Peyer's patch (tissue), 4 donors: ENCODE results near the gene UMOD.

ENCODE experiments used
- POLR2A ChIP-seq, 2 donors: fragments of 450-650 bp; IDR thresholded peaks; one replicate each; pipeline ENCODE4 v1.5.1; 2017; ENCODE audit warnings: antibody characterized with exemption in 2 of 2, mild to moderate bottlenecking in 2 of 2, moderate library complexity in 2 of 2
- TF ChIP-seq, protein P1 (sequence below), 6 experiments: fragments of 450-650 bp in 4 of 6; fragments of 200-600 bp in 2 of 6; sonication (generic) in 1 of 6; IDR thresholded peaks; one replicate each; pipeline ENCODE4 v1.5.1; 2017 to 2019; ENCODE audit warnings: antibody characterized with exemption in 6 of 6, mild to moderate bottlenecking in 3 of 6, moderate library complexity in 1 of 6

DNA sequence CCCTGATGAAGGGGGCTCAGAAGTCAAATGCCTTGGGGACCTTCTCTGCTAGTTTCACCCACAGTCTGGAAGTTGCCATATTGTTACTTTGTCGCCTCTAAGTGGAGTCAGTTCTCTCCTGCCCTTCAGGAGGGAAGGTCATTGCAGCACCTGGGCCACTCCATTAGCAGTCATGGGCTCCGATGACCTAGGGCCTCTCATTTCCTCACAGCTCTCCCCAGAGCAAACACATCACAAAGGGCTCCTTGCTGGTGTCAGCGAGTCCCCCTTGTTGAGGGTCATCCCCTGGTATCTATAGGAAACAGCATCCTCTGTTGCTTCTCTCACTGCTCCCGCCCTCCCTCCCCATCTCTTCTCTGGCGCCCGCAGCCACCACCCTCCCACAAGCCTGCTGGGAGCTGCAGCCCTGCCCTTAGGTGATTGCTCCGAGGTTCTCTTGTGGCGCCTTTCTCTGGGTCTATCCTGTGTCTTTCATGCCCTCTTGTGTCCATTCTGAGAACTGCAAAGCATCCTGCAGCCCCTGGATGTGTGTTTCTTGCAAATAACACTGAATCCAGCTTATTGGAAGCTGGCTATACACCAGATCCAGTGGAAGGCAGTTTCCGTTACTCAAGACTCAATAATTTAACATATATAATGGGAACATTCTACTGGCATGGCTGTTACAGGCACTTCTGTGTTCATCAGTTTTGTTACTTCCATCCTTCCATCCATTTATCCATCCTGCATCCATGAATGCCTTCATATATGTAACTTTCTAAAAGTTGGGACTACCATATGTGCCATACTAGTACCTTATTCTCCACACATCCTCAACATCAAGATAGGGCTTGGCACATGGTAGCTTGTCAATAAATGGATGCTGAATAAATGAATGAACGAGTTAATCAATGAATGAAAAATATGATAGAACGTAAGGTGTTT lies 30.9 kb upstream of the UMOD start:
- TF ChIP-seq, protein P1, sequence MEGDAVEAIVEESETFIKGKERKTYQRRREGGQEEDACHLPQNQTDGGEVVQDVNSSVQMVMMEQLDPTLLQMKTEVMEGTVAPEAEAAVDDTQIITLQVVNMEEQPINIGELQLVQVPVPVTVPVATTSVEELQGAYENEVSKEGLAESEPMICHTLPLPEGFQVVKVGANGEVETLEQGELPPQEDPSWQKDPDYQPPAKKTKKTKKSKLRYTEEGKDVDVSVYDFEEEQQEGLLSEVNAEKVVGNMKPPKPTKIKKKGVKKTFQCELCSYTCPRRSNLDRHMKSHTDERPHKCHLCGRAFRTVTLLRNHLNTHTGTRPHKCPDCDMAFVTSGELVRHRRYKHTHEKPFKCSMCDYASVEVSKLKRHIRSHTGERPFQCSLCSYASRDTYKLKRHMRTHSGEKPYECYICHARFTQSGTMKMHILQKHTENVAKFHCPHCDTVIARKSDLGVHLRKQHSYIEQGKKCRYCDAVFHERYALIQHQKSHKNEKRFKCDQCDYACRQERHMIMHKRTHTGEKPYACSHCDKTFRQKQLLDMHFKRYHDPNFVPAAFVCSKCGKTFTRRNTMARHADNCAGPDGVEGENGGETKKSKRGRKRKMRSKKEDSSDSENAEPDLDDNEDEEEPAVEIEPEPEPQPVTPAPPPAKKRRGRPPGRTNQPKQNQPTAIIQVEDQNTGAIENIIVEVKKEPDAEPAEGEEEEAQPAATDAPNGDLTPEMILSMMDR (IDR thresholded peaks at IDR 0.05): peak; percentile 26 to 77 (median 74)
- no peak for TF ChIP-seq POLR2A (IDR thresholded peaks at IDR 0.05)
